ENCODE results near the gene OR10G2. TPM values are rescaled to one million over a fixed set of nuclear protein-coding genes. Genes with fewer than 3 reads are reported as not detected.
"Not testable (repeated sequence)": the region's sequence is repeated elsewhere in the genome, so short reads cannot be mapped to it uniquely, and the experiment has no call there.

The OR10G2 gene
- total RNA-seq, 3 donors from 2014 or later (not counting 1 experiment from before 2014, with no cell fraction given), result not detected

GRCh38 chr14:21614240-21614639 lies 20.5 kb downstream of the OR10G2 start:
- peaks cover 11 to 41% of the 10 kb centered on the region in 2 donors for H3K27me3 Mint-ChIP-seq (ENCODE audit: low read depth in 2 of 2)
- H3K9me3 Mint-ChIP-seq, result no peaks in the 10 kb centered on the region
- WGBS (ENCODE audit: insufficient coverage), result 88% methylated on average over 1 of the region's 1 CpG
- no peaks in the 10 kb centered on the region for H3K36me3 Mint-ChIP-seq
- DNase-seq (no peak), ATAC-seq (no peak)
- H3K27ac Mint-ChIP-seq, result no peak overlapping the region
- no peaks in the 10 kb centered on the region for H3K4me1 ChIP-seq (ENCODE audit: control insufficient read depth, insufficient read depth, low read length)
- no peaks in the 10 kb centered on the region for H3K9me3 ChIP-seq (ENCODE audit: control insufficient read depth, insufficient read depth, low read length)
- no peak for TF ChIP-seq CTCF (IDR thresholded peaks at IDR 0.05)
- no peak overlapping the region for H3K4me3 ChIP-seq (ENCODE audit: low read length)
- intact Hi-C loops (cut with micrococcal nuclease), result no loop called here
- no peak overlapping the region for H3K27ac ChIP-seq (ENCODE audit: low read length)
- no peak overlapping the region for H3K4me3 Mint-ChIP-seq
- H3K4me1 Mint-ChIP-seq, result peaks cover 0 to 4% of the 10 kb centered on the region in 2 donors
- no peaks in the 10 kb centered on the region for H3K27me3 ChIP-seq (ENCODE audit: control insufficient read depth, insufficient read depth, low read length)
- H3K36me3 ChIP-seq (ENCODE audit: control insufficient read depth, insufficient read depth, low read length), result no peaks in the 10 kb centered on the region

- peaks cover 3% of the 10 kb centered on the region for H3K27me3 ChIP-seq (ENCODE audit: control insufficient read depth, insufficient read depth, low read length)
- H3K9me3 Mint-ChIP-seq, result no peaks in the 10 kb centered on the region
- no peak overlapping the region for H3K27ac ChIP-seq (ENCODE audit: low read length)
- no peak for TF ChIP-seq CTCF (IDR thresholded peaks at IDR 0.05)
- no peak overlapping the region for H3K4me3 ChIP-seq (ENCODE audit: low read length)
- intact Hi-C loops (cut with micrococcal nuclease), result no loop called here
- H3K4me1 ChIP-seq (ENCODE audit: control insufficient read depth, insufficient read depth, low read length), result no peaks in the 10 kb centered on the region
- H3K9me3 ChIP-seq (ENCODE audit: control insufficient read depth, insufficient read depth, low read length), result no peaks in the 10 kb centered on the region
- no peak overlapping the region for H3K4me3 Mint-ChIP-seq
- H3K27me3 Mint-ChIP-seq (ENCODE audit: low read depth in 2 of 2), result peaks cover 16 to 39% of the 10 kb centered on the region in 2 donors
- H3K36me3 Mint-ChIP-seq, result no peaks in the 10 kb centered on the region
- ATAC-seq (no peak), DNase-seq (peak in 1 of 2 donors; percentile 12)
- WGBS (ENCODE audit: insufficient coverage), result 85% methylated on average over 6 of the region's 6 CpGs
- H3K4me1 Mint-ChIP-seq, result no peaks in the 10 kb centered on the region
- no peaks in the 10 kb centered on the region for H3K36me3 ChIP-seq (ENCODE audit: control insufficient read depth, insufficient read depth, low read length)
- no peak overlapping the region for H3K27ac Mint-ChIP-seq
Observed at GRCh38 chr14:21612324-21612723, 22.4 kb downstream of the OR10G2 start.

GRCh38 chr14:21602181-21602580 lies 32.6 kb downstream of the OR10G2 start:
- H3K36me3 Mint-ChIP-seq; intact Hi-C loops (cut with micrococcal nuclease); H3K4me1 Mint-ChIP-seq; H3K9me3 ChIP-seq (ENCODE audit: control insufficient read depth, insufficient read depth, low read length); H3K4me3 ChIP-seq (ENCODE audit: low read length); ATAC-seq; H3K27ac Mint-ChIP-seq; H3K4me1 ChIP-seq (ENCODE audit: control insufficient read depth, insufficient read depth, low read length); H3K27ac ChIP-seq (ENCODE audit: low read length); H3K4me3 Mint-ChIP-seq; H3K36me3 ChIP-seq (ENCODE audit: control insufficient read depth, insufficient read depth, low read length); H3K9me3 Mint-ChIP-seq; DNase-seq; H3K27me3 ChIP-seq (ENCODE audit: control insufficient read depth, insufficient read depth, low read length): not testable (repeated sequence)
- H3K27me3 Mint-ChIP-seq (ENCODE audit: low read depth in 2 of 2), result peaks cover 11 to 23% of the 10 kb centered on the region in 2 donors
- 90% methylated on average over 8 of the region's 8 CpGs for WGBS (ENCODE audit: insufficient coverage)

- H3K4me3 ChIP-seq (ENCODE audit: low read length), result no peak overlapping the region
- WGBS (ENCODE audit: insufficient coverage), result 83% methylated on average over 4 of the region's 4 CpGs
- TF ChIP-seq CTCF (IDR thresholded peaks at IDR 0.05), result no peak
- peaks cover 14% of the 10 kb centered on the region for H3K36me3 Mint-ChIP-seq
- peaks cover 10 to 12% of the 10 kb centered on the region in 2 donors for H3K9me3 Mint-ChIP-seq
- peaks cover 12 to 35% of the 10 kb centered on the region in 2 donors for H3K27me3 Mint-ChIP-seq (ENCODE audit: low read depth in 2 of 2)
- no peaks in the 10 kb centered on the region for H3K36me3 ChIP-seq (ENCODE audit: control insufficient read depth, insufficient read depth, low read length)
- no peaks in the 10 kb centered on the region for H3K27me3 ChIP-seq (ENCODE audit: control insufficient read depth, insufficient read depth, low read length)
- intact Hi-C loops (cut with micrococcal nuclease), result no loop called here
- peaks cover 15% of the 10 kb centered on the region for H3K9me3 ChIP-seq (ENCODE audit: control insufficient read depth, insufficient read depth, low read length)
- H3K4me1 Mint-ChIP-seq, result no peaks in the 10 kb centered on the region
- H3K4me1 ChIP-seq (ENCODE audit: control insufficient read depth, insufficient read depth, low read length), result no peaks in the 10 kb centered on the region
- H3K27ac ChIP-seq (ENCODE audit: low read length), result no peak overlapping the region
- H3K27ac Mint-ChIP-seq, result no peak overlapping the region
- ATAC-seq, result no peak
- DNase-seq, result no peak
- no peak overlapping the region for H3K4me3 Mint-ChIP-seq
Observed at GRCh38 chr14:21589317-21589716, 45.4 kb downstream of the OR10G2 start.

Other genes with a start within 250 kb of the OR10G2 start
- 100 to 1,000 TPM; 150 to 167 (median 162) TPM for gene CHD8, start 178.8 kb downstream of the OR10G2 start, total RNA-seq
- 10 to 100 TPM; 43.3 to 64.7 (median 50.9) TPM for gene RAB2B, start 158.0 kb downstream of the OR10G2 start, total RNA-seq
- gene TOX4, start 157.7 kb downstream of the OR10G2 start, total RNA-seq, result 100 to 1,000 TPM; 103 to 123 (median 123) TPM
- 10 to 100 TPM; 63.3 to 72.5 (median 68.3) TPM for gene METTL3, start 123.6 kb downstream of the OR10G2 start, total RNA-seq
- gene SALL2, start 108.6 kb downstream of the OR10G2 start, total RNA-seq, result 1 to 10 TPM; 1.6 to 2.5 (median 2.2) TPM
- gene OR10G3, start 54.9 kb downstream of the OR10G2 start, total RNA-seq, result not detected
- gene OR4E2, start 18.9 kb upstream of the OR10G2 start, total RNA-seq, result not detected
- not detected for gene OR4E1, start 38.9 kb upstream of the OR10G2 start, total RNA-seq